Measurements from ENCODE around the gene ECD.

The ECD gene

GRCh38 chr10:73096449-73097304, 71.1 kb downstream of the ECD start, which contains the start of gene P4HA1:
Gene P4HA1 (minus strand): TSS chr10:73096866. CDS start chr10:73074883, 21,983 bp downstream.
- peak; percentile 99 for DNase-seq (ENCODE audit: low read depth)

GRCh38 chr10:73096041-73096448, 71.8 kb downstream of the ECD start:
- peak; percentile 55 for DNase-seq (ENCODE audit: low read depth)

GRCh38 chr10:73095481-73096021, 72.3 kb downstream of the ECD start:
- DNase-seq (ENCODE audit: low read depth): peak; percentile 7

GRCh38 chr10:73094986-73095480, 72.8 kb downstream of the ECD start:
- DNase-seq (ENCODE audit: low read depth): no peak

- DNase-seq (ENCODE audit: low read depth): no peak
These were observed 73.6 kb downstream of the ECD start for GRCh38 chr10:73093922-73094850.

GRCh38 chr10:73092830-73093229, 75.0 kb downstream of the ECD start:
- no peak for DNase-seq (ENCODE audit: low read depth)

GRCh38 chr10:73088304-73088703, 79.5 kb downstream of the ECD start:
- no peak for DNase-seq (ENCODE audit: low read depth)

- no peak for DNase-seq (ENCODE audit: low read depth)
These were observed 81.0 kb downstream of the ECD start for GRCh38 chr10:73086816-73087215.

- no peak for DNase-seq (ENCODE audit: low read depth)
These were observed 83.6 kb downstream of the ECD start for GRCh38 chr10:73084209-73084608.

Data from stimulated activated CD8-positive, alpha-beta memory T cell treated with anti-CD3 and anti-CD28 coated beads, Interleukin-4, amount 100 ng/mL, for 24 hours (primary cell).